GM11168 (cell line): Measurements from ENCODE around the gene MRE11.

Experiments
- in situ Hi-C: fragments of 300-500 bp; cut with MboI; formaldehyde crosslinking; loops from one replicate; pipeline ENCODE4 v1.12.0; 2022; ENCODE audit warnings: low sequenced_read_pairs; ENCODE audit not compliant: unreplicated experiment

Gene MRE11

GRCh38 chr11:94493281-94494125 lies at the start of gene MRE11, which contains the start of gene ANKRD49:
MRE11 (minus strand) TSS chr11:94493844; CDS start chr11:94492801, 1,043 bp downstream.
ANKRD49 (plus strand) TSS chr11:94493984; CDS start chr11:94496694, 2,710 bp downstream.
- in situ Hi-C loops: loop anchor here (25.0 kb wide), 2 partner anchors 331 to 594 kb away; partner anchors contain the start of gene ENDOD1

GRCh38 chr11:94539420-94539819 lies 45.8 kb upstream of the MRE11 start:
- in situ Hi-C loops: no loop called here

GRCh38 chr11:94537031-94537600 lies 43.5 kb upstream of the MRE11 start:
- in situ Hi-C loops: no loop called here

DNA sequence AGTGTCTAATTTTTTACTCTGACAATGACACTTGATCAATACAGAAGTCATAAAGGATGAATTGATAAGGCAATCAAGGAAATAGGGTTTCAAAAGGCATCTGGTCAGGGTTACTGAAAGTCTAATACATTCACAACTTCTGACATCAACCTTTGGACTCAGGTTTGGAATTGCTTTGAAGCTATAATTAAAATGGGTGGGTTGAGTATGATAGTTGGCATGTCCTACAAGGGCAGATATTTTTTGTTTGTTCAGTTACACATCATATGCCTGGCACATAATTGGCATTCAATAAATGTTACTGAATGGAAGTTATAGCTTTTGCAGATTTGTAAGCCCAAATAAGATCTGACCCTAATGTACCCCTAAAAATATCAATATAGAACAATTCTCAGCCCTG lies 42.7 kb upstream of the MRE11 start:
- in situ Hi-C loops: no loop called here

- in situ Hi-C loops: no loop called here
Observed at GRCh38 chr11:94533696-94534630, 40.3 kb upstream of the MRE11 start.

DNA sequence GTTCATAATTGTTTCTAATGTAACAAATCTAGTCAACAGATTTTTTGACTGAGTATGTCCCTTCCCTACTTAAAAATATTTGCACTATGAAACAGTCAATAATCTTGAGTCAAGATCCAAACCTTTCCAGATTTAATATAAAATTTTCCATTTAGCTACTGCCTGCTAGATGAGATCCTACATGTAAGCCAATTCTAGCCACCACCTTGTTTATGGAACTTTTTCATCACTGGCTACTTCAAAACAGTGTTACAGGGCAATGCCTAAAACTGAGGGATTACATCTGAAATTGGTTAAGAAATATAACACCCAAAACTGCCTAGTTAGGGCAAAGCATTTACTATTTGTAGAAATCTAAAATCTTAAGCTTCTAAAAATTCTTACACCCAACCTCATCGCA lies 39.6 kb upstream of the MRE11 start:
- in situ Hi-C loops: no loop called here

DNA sequence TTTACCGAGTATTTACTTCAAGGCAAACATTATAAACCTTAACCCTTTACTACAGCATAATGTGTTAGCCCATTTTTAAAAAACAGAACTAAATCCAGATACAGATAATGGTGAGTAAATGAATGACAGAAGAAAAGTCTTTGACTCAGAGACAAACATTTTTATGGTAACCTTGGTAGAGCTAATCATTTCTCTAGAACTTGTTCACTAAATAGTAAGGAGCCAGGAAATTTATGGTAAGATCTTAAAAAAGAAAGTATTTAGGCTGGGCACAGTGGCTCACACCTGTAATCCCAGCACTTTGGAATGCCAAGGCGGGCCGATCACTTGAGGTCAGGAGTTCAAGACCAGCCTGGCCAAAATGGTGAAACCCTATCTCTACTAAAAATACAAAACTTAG lies 38.6 kb upstream of the MRE11 start:
- in situ Hi-C loops: no loop called here

DNA sequence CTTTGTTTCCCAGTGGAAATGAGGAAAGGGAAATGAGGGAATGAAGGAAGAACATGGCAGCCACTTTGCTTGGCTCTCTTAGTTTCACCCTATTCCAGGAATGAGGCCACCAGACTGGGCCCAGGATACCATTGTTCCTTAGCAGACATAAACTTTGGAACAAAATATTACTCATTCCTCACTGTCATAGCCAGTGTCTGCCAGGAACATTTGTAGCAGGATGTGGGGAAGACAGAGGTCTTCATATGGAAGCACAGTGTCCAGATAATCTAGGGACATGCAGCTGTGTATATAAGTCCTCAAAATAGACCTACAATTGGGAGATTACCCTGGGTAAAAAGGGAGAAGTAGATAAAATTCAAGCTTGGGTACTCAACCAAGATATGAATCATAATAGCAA lies 34.9 kb upstream of the MRE11 start:
- in situ Hi-C loops: no loop called here

DNA sequence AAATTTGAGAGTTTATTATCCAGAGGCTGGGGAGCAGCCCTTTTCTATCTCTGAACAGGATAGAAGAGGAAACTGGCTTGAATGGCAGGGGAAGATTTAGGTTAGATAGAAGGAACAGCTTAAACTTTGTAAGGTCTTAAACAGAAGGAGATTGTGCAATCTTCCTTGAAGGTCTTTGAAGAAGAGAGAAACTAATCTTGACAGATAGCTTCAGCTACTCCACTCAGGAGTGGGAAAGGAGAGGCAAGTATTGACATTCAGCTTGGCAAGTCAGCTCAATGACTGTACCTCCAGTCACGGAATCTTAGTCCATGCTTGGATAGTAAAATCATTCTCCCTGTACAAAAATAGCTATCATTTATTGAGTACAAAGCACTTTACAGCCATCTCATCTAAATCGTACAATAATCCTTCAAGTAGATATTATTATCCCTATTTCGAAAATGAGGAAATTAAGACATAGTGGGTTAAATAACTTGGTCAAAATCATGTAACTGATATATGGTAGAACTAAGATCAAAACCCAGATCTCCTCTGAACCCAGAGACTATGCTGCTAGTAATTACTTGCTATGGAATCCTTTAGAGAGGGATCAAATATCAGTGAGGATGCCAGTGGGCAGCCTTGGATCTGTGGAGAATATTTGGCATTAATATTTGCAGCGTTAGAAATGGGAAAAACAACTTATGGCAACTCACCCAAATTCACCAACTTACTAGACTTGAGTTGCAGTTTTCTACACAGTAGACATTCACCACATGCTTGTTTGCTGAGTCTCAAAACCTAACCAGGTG lies 33.2 kb upstream of the MRE11 start:
- in situ Hi-C loops: no loop called here

DNA sequence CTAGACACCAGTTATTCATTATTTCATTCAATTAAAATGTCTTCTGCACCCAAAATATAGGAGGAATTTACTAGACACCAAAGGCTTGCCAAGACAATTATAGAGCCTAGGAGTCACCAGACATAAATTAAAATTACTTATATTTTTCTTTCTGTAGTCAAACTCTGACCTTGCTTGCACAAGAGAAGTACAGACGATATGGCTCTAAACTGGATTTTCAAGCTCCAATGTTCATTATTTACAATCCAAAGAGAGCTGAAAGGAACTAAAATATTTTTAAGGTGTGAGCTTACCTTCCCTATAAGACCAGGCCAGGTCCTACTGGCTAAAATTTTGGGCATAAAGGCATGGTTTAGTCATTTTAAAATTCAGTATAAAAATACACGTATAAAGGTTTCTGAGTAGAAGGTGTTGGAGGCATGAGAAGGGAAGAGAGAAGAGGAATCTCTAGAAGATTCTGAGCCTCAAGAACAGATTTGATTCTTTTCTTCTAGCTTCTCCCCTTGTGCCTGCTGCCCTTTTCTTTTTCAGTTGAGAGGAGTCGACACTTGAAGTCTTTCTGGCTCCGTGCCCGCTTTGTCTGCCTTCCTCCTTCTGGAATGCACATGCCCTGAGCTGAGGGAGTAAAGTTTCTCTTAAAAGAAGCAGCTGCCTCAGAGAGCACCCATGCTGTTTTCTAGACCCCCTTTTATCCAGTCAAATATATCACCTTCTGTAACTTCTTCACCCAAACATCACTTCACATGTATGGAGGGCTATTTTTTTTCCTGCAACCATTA lies 32.1 kb upstream of the MRE11 start:
- in situ Hi-C loops: no loop called here

GRCh38 chr11:94524341-94524740 lies 30.7 kb upstream of the MRE11 start:
- in situ Hi-C loops: loop anchor here (25.0 kb wide), 1 partner anchor 637 kb away; no protein-coding TSS in a partner anchor

- in situ Hi-C loops: loop anchor here (25.0 kb wide), 1 partner anchor 634 kb away; no protein-coding TSS in a partner anchor
Observed at GRCh38 chr11:94521684-94522083, 28.0 kb upstream of the MRE11 start.

- in situ Hi-C loops: loop anchor here (25.0 kb wide), 1 partner anchor 632 kb away; no protein-coding TSS in a partner anchor
Observed at GRCh38 chr11:94519478-94520084, 25.9 kb upstream of the MRE11 start.

- in situ Hi-C loops: loop anchor here (25.0 kb wide), 1 partner anchor 631 kb away; no protein-coding TSS in a partner anchor
Observed at GRCh38 chr11:94518300-94518699, 24.7 kb upstream of the MRE11 start.

- in situ Hi-C loops: loop anchor here (25.0 kb wide), 1 partner anchor 629 kb away; no protein-coding TSS in a partner anchor
Observed at GRCh38 chr11:94516725-94517124, 23.1 kb upstream of the MRE11 start.

- in situ Hi-C loops: loop anchor here (25.0 kb wide), 1 partner anchor 628 kb away; no protein-coding TSS in a partner anchor
Observed at GRCh38 chr11:94515398-94515797, 21.8 kb upstream of the MRE11 start.

- in situ Hi-C loops: loop anchor here (25.0 kb wide), 1 partner anchor 626 kb away; no protein-coding TSS in a partner anchor
Observed at GRCh38 chr11:94513091-94513490, 19.4 kb upstream of the MRE11 start.
